Kidney glomerular epithelial cell (primary cell): ENCODE measurements around the gene POU6F1.

ENCODE experiments used
- DNase-seq: peaks from one replicate; lab custom pipeline; 2025; lab: John Stamatoyannopoulos, UW

POU6F1 gene

GRCh38 chr12:51156245-51156765 is 61.6 kb downstream of the POU6F1 start:
- DNase-seq = no peak

- no peak for DNase-seq
These were observed 64.9 kb downstream of the POU6F1 start for GRCh38 chr12:51152953-51153352.

GRCh38 chr12:51150777-51151176 is 67.1 kb downstream of the POU6F1 start:
- peak; percentile 16 for DNase-seq

- DNase-seq = no peak
These were observed 70.6 kb downstream of the POU6F1 start for GRCh38 chr12:51147309-51147708.

GRCh38 chr12:51139292-51139844 is 78.5 kb downstream of the POU6F1 start:
- no peak for DNase-seq
